ENCODE results near the gene SPTA1.

GRCh38 chr1:158720620-158721019 is 34.1 kb upstream of the SPTA1 start, which contains the start of gene OR6K3:
- TF ChIP-seq EZH2 (IDR thresholded peaks at IDR 0.05; ENCODE audit: insufficient read depth, poor library complexity, severe bottlenecking): no peak
- TF ChIP-seq EZH2phosphoT487 (IDR thresholded peaks at IDR 0.05; ENCODE audit: insufficient read depth, low read depth): no peak
